HG02981 (cell line): ENCODE results near the gene CUBN.
"Not testable (repeated sequence)": the region's sequence is repeated elsewhere in the genome, so short reads cannot be mapped to it uniquely, and the experiment has no call there.

Experiments
- ATAC-seq: cut with Tn5 transposase; IDR thresholded peaks from one replicate; pipeline ENCODE4 v1.9.1; 2021; ENCODE audit warnings: mild to moderate bottlenecking, moderate library complexity; ENCODE audit not compliant: unreplicated experiment

Gene CUBN

DNA sequence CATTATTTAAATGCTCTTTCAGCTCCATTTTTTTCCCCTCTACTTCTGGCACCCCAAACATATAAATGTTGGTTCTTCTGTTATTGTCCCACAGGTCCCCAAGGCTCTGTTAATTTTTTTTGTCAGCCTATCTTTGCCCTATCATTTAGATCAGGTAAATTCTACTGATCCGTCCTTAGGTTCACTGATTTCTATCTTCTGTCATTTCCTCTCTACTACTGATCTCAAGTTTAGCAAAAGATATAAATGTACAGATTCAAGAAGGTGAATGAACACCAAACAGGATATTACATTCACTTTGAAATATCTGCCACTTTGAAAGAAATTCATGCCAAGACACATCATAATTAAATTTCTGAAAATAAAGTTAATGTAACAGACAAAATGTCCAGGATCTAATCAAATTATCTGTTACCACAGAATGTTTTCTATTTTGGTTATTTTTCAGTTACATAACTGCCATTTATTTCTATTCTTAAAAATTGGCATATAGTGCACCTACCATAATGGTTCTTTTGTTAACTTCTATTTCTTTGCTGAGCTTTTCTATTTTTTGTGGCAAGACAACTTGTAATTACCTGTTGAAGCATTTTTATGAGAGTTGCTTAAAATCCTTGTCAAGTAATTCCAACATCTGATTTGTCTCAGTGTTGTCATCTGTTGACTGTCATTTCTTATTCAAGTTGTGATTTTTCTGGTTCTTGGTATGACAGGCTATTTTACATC is 12.1 kb upstream of the CUBN start:
- ATAC-seq, result no peak

GRCh38 chr10:17140386-17140761 is 10.8 kb upstream of the CUBN start:
- ATAC-seq, result no peak

DNA sequence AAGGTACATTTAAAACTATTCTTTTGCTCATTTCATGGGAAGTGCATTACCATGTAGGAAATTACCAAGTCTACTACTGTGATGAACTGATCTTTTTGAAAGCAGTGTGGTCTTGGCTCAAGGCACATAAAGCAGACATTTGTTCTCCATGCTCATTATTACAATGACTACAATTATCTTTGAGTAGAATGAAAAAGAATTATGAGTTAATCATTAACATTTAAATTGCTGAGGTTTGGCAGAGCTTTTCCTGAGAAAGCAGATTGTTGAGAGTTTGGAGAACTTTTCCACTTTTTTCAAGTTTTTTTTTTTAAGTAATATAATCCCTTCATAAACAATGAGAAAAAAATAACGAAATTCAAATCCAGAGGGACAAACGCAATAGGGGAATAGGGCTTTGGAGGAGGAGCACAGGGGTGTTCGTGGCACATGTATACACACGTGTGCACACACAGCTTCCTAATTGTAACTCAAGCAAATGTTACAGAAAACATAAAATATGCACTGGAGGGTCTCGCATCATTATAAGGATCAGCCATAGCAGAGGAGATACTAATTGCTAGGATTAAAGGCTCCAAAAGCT is 8.9 kb upstream of the CUBN start:
- ATAC-seq, result no peak

GRCh38 chr10:17134737-17135260 is 5.2 kb upstream of the CUBN start:
- ATAC-seq, result no peak

DNA sequence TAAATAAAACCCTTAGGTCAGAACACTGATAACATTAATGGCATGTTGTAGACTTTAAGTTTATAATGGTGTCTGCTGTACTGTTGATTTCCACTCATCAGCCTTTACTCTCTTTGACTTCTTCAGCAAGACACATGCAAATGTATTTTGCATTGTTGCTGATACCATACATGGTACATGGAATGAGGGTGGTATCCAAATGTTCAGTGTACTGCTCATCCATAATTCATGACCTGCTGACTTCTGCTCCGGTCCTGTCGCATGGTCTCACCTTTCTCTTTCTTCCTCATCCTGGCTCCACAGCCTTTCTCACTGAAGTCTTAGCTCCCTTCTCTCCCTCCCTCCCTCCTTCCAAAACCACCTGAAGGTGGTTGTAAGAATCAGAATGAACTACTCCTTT is 4.7 kb upstream of the CUBN start:
- no peak for ATAC-seq

DNA sequence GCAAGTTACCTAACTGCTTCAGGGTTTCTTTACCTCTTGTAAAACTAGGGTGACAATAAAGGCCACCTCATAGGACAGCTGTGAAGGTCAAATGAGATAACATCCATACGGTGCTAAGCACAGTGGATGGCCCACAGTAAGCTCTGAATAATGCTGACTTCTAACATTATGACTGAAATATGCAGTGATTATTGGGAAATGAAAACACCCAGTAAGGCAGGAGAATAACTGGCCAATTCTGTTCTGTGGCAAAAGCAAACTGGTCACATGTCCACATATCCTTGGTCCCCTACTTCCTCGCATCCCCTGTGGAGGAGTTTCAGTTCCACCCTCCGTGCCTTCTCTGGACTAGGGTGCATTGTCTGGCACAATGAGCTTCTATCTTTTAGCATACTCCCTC is 1.4 kb downstream of the CUBN start:
- ATAC-seq, result no peak

DNA sequence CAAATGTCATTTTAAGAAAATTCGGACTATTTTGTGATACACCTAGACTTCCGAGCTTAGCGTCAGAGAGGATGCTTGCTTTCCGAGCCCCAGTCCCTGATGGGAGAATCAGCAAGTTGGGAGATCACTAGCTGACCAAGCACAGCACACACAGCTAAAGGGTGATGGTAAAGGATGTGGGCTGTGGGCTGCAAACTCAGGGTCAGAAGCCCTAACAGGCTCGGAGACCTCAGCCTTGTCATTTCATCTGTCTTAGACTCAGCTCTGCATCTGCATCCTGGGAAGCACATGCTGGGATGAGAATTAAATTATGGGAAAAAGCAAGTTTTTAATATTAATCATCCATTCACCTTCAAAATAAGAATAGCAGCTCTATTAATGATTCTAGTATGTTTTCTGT is 3.3 kb downstream of the CUBN start:
- ATAC-seq, result no peak

DNA sequence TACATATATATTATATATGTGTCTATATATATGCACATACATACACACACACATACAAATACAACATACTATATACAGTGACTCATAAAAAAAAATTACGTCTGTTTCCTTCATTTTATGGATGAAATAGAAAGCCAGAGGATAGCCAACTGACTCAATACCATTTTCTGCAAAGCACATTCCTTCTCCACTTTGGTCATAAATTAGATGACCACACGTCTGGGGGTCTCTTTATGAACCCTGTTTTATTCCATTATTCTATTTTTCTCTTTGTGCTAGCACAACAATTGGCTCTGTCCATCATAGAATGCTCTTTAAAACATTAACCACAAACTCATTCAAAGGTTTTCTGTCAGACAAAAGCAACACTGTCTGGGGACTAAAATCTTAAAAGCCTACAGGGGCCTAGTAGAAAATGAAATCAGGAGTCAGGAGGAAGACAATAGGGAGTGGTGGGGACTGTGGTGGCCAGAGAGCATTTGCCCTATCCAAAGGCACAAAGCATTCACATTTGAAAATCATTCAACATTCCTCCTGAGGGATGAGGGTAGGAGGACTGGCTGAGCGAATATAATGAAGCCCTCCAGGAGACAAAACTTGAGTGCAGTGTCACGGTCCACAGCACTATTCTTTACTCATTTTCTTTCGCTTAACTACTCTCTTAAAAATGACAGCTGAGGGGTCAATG is 4.3 kb downstream of the CUBN start:
- ATAC-seq, result no peak

GRCh38 chr10:17123961-17124360 is 5.7 kb downstream of the CUBN start:
- ATAC-seq, result no peak

GRCh38 chr10:17122726-17123661 is 6.6 kb downstream of the CUBN start:
- ATAC-seq, result no peak

DNA sequence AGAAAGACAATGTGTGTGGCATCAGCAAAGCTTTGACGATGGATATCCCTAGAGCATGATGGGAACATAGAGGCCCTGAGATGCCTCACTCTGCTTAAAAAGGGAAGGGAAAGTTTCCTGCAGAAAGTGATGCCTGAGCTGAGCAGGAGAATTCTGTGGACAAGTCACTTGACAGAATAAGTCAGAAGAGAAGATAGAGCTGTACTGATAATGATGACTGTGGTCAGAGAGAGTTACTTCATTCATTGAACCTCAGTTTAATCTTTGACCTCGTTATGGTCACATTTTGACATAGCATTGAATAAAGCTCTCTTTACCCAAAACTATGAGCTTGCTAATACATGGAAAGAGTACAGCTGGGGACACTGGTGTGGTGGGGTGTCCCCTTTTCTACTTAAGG is 7.6 kb downstream of the CUBN start:
- no peak for ATAC-seq

- no peak for ATAC-seq
Measured at GRCh38 chr10:17120694-17121093, 8.9 kb downstream of the CUBN start.

GRCh38 chr10:17119845-17120244 is 9.8 kb downstream of the CUBN start:
- ATAC-seq, result no peak

DNA sequence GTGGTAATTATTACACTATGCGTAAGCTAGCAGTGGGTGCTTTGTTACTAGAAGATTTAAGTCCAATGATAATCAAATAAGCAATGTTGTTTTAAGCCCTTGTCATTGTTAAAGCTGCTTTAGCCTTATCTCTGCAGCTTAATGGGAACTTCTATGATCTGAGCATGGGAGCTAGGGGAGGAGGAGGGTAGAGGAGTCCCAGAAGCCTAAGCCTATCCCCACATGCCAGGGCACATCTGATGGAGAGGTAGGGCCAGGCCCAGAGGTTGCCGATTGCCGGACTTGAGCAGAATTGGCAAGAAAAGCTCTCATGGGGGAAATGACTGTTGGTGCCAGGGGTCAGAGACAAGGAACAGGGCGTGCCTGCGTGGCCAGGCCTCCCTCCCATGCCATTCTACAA is 13.4 kb downstream of the CUBN start:
- no peak for ATAC-seq

DNA sequence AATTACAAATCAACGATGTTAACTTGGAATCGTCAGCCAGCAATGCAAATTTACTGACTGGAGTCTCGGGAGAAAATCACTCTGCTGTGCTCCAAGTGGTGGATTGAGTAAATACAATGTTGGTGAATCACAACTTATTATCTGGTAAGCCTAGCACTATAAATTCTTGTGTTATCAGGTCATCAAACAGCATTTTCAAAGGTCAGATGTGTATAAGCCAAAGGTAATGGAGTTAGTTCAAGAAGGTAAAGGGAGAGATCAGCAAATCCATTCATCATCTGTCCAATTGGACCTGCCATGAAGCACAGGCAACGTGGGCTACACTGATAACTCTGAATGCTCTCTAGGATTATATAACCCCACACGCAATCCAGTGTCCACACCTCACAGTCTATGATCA is 13.9 kb downstream of the CUBN start:
- no peak for ATAC-seq

- ATAC-seq, result not testable (repeated sequence)
Measured at GRCh38 chr10:17114878-17115444, 14.7 kb downstream of the CUBN start.

DNA sequence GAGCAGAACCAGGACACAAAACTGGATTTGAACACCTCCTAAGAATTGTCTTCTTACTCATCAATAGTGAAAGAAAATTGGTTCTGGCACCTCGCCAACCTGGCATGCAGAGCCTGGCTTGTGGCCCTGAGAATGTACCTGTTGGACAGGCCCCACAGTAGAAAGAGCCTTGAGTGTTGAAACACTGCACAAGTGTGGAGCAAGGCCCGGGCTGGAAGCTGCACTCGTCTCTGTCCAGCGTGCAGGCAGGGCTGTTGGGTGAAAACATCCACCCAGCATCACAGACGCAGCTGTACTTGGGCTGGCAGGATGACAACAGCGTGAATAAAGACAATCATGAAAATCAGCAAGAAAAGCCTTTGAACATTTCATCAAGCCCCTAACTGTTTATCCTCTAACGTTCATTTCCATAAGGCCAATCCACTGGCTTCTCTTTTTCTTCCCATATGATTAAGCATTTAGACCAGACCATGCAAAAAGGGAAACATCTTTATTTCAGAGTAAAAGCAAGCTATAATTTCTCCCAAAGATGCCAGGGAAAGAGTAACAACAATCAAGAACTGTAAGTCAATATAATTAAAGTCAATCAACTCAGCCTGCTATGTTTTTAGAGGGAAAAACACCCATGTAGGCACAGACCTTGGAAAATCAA is 15.6 kb downstream of the CUBN start:
- ATAC-seq, result no peak

DNA sequence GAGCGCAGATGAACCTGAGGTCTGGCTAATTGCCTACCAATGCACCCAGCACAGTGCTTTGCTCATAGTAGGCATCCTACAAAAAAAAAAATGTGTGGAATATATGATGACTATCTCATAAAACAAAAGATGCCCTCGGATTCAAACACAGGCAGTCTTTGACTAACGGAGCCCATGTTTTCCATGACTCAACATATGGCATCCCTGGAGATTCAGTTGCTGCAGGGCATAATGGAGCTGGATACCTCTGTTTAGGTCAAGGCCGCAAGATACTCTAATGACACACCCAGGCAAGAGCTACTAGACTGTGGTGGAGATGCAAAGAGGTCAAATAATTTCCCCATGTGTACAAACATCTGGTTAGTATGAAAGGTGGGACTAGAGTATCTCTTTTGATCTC is 16.3 kb downstream of the CUBN start:
- ATAC-seq, result no peak

DNA sequence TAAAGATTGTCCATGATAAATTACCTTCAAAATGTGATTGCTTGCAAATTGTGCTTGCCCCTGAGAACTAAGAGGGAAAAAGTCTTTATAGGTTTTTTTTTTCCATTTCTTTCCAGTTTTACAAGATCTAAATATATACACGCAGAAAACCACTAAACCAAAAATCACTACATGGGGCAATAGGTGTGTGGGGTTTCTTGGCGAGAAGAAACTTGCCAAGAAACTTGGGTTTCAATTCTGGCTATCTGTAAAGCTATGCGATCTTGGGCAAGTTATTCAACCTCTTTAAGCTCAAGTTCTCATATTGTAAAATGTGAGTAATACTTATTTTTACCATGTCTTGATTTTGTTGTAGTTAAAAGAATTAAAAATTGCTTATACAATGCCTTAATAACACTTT is 17.0 kb downstream of the CUBN start:
- ATAC-seq, result no peak

DNA sequence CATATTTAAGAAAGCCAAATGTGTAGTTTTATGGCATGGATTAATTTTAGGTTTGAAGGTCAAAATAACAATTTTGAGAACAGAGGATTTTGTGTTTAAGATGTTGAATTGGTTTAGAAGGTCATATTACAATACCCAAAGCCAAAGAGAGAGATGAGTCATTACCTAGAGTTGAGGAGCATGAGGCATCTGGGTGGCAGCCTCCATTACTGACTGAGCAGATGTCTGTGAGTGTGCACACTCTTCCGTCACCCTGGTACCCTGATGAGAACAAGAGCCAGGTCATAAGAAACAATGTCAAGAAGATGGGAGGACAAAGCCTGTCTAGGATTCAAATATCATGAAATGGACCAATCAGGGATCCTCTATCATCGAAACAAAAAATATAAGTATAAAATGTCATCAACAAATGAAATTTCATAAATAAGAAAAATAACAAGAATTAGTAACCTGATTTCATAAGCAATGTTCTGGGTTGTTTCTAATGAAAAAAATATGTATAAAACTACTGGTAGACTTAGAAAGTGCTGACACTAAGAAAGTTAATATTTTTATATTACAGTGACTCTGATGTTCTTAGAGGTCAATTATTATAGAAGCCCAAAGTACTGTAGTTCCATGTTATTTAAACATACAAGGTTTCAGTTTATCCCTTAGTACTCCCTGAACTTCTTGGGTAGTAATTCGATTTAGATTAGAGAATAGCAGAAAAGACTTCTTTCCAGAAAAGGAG is 20.0 kb downstream of the CUBN start:
- no peak for ATAC-seq
